ENCODE results near the gene CNDP1. TPM values are rescaled to one million over a fixed set of nuclear protein-coding genes. Genes with fewer than 3 reads are reported as not detected.

Gene CNDP1, protein sequence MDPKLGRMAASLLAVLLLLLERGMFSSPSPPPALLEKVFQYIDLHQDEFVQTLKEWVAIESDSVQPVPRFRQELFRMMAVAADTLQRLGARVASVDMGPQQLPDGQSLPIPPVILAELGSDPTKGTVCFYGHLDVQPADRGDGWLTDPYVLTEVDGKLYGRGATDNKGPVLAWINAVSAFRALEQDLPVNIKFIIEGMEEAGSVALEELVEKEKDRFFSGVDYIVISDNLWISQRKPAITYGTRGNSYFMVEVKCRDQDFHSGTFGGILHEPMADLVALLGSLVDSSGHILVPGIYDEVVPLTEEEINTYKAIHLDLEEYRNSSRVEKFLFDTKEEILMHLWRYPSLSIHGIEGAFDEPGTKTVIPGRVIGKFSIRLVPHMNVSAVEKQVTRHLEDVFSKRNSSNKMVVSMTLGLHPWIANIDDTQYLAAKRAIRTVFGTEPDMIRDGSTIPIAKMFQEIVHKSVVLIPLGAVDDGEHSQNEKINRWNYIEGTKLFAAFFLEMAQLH
- not detected for total RNA-seq (ENCODE audit: unreplicated experiment)
- long read RNA-seq = 0 reads

DNA sequence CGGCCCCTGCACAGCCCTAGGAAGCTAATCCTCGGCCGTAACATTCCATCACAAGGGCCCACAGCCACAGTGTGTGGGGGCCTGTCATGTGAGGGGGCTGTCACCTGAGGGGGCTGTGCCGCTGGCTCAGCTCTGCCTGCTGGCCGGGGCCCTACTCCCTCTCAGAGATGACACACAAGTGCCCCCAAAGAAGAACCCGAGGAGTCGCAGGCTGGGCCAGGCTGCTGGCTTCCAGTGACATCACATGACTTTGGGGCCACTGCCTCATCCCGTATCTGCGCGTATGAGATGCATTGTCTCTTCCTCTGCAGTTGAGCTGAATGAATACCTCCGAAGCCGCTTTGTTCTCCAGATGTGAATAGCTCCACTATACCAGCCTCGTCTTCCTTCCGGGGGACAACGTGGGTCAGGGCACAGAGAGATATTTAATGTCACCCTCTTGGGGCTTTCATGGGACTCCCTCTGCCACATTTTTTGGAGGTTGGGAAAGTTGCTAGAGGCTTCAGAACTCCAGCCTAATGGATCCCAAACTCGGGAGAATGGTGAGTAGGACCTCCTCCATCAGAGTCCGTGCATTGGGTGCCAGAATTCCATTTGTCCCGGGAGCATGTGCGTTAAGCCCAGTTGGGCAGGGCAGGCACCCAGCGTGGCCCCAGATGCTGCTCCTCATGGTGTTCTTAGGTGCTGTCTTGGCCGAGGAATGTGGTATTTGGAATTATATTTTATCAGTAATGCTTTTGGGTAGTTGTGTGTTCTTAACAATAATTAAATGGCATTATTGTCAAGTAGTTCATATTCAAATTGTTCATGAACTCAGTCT lies at the start of gene CNDP1:
Gene CNDP1, plus strand, starts transcription at position 351 of the 820 bp plus-strand sequence. Its CDS starts 168 bp downstream, at position 519.
- Mint-ChIP-seq H3K27me3 (ENCODE audit: unreplicated experiment) (peaks cover 2% of the 10 kb centered on the region), H3K4me3 (ENCODE audit: unreplicated experiment) (no peak within 1 kb of the TSS), H3K36me3 (ENCODE audit: low read depth, unreplicated experiment) (no peaks in the 10 kb centered on the region), H3K27ac (ENCODE audit: unreplicated experiment) (no peak within 1 kb of the TSS), H3K4me1 (ENCODE audit: unreplicated experiment) (no peaks in the 10 kb centered on the region), H3K9me3 (ENCODE audit: unreplicated experiment) (no peaks in the 10 kb centered on the region)
- TF ChIP-seq, protein P1, sequence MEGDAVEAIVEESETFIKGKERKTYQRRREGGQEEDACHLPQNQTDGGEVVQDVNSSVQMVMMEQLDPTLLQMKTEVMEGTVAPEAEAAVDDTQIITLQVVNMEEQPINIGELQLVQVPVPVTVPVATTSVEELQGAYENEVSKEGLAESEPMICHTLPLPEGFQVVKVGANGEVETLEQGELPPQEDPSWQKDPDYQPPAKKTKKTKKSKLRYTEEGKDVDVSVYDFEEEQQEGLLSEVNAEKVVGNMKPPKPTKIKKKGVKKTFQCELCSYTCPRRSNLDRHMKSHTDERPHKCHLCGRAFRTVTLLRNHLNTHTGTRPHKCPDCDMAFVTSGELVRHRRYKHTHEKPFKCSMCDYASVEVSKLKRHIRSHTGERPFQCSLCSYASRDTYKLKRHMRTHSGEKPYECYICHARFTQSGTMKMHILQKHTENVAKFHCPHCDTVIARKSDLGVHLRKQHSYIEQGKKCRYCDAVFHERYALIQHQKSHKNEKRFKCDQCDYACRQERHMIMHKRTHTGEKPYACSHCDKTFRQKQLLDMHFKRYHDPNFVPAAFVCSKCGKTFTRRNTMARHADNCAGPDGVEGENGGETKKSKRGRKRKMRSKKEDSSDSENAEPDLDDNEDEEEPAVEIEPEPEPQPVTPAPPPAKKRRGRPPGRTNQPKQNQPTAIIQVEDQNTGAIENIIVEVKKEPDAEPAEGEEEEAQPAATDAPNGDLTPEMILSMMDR (IDR thresholded peaks at IDR 0.05; ENCODE audit: unreplicated experiment) = no peak
- no peak for DNase-seq (ENCODE audit: low spot score)

DNA sequence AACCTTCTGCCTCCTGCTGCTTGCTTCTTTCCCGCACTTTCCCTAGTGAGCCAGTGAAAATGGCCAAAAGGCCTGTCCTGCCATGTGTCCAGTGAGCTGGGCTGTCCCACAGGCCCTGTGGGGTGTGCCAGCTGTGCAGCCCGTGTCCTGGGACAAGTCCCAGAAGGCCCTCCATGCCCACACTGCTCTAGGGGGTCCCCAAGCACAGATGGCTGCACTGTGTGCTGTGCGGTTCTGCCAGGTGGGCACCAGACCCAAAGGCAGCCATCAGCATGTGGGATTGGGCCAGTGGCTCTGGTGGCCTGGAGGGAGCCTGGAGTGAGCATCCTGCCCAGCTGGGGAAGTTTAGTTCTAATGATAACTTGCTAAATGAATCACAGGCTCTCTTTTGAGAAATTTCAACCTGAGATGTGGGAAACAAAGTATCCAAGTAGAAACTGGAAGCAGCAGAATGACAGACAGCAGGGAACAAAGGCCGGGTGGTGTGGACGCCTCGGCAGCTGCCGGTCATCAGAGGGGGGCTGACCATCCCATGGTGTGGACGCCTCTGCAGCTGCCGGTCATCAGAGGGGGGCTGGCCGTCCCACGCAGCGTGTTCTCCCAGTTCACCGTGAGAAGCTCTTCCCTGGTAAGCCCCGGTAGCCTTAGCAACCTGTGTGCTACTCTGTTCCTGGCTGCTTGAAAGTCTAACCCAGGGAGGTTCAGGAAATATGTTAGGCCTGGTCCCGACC lies 48.0 kb upstream of the CNDP1 start:
- TF ChIP-seq, protein P1 (IDR thresholded peaks at IDR 0.05; ENCODE audit: unreplicated experiment) = no peak
- peaks cover 3% of the 10 kb centered on the region for H3K4me1 Mint-ChIP-seq (ENCODE audit: unreplicated experiment)
- H3K36me3 Mint-ChIP-seq (ENCODE audit: low read depth, unreplicated experiment) = no peaks in the 10 kb centered on the region
- no peaks in the 10 kb centered on the region for H3K9me3 Mint-ChIP-seq (ENCODE audit: unreplicated experiment)
- no peak overlapping the region for H3K27ac Mint-ChIP-seq (ENCODE audit: unreplicated experiment)
- no peak for DNase-seq (ENCODE audit: low spot score)
- no peaks in the 10 kb centered on the region for H3K27me3 Mint-ChIP-seq (ENCODE audit: unreplicated experiment)
- no peak overlapping the region for H3K4me3 Mint-ChIP-seq (ENCODE audit: unreplicated experiment)

DNA sequence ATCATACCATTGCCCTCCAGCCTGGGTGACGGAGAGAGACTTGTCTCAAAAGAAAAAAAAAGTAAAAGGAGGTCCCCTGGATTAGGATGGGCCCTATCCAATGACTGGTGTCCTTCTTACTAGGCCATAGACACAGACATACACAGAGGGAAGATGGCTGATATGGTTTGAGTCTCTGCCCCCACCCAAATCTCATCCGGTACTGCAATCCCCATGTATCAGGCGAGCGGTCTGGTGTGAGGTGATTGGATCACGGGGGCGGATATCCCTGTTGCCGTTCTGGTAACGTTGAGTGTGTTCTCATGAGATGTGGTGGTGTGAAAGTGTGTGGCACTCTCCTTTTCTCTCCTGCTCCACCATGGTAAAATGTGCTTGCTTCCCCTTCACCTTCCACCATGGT lies 45.9 kb upstream of the CNDP1 start:
- H3K4me1 Mint-ChIP-seq (ENCODE audit: unreplicated experiment) = peaks cover 3% of the 10 kb centered on the region
- no peaks in the 10 kb centered on the region for H3K27me3 Mint-ChIP-seq (ENCODE audit: unreplicated experiment)
- no peaks in the 10 kb centered on the region for H3K36me3 Mint-ChIP-seq (ENCODE audit: low read depth, unreplicated experiment)
- H3K4me3 Mint-ChIP-seq (ENCODE audit: unreplicated experiment) = no peak overlapping the region
- no peak overlapping the region for H3K27ac Mint-ChIP-seq (ENCODE audit: unreplicated experiment)
- DNase-seq (ENCODE audit: low spot score) = no peak
- H3K9me3 Mint-ChIP-seq (ENCODE audit: unreplicated experiment) = no peaks in the 10 kb centered on the region
- TF ChIP-seq, protein P1 (IDR thresholded peaks at IDR 0.05; ENCODE audit: unreplicated experiment) = no peak

DNA sequence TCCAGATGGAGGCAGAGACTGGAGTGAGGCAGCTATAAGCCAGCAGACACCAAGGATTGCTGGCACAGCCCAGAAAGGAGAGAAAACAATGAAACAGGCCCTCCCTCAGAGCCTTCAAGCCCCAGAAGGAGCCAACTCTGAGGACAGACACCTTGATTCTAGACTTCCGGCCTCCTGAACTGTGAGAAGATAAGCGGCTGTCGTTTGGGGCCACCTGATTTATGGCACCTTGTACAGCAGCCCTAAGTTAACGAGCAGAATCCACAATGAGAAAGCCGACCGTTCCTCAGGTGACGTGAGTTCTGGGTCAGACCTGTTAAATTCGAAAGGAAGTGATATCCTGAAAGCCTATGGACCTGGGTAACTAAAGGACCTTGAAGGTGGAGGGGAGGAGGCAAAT lies 45.4 kb upstream of the CNDP1 start:
- DNase-seq (ENCODE audit: low spot score) = no peak
- peaks cover 3% of the 10 kb centered on the region for H3K4me1 Mint-ChIP-seq (ENCODE audit: unreplicated experiment)
- H3K27ac Mint-ChIP-seq (ENCODE audit: unreplicated experiment) = no peak overlapping the region
- TF ChIP-seq, protein P1 (IDR thresholded peaks at IDR 0.05; ENCODE audit: unreplicated experiment) = no peak
- no peaks in the 10 kb centered on the region for H3K36me3 Mint-ChIP-seq (ENCODE audit: low read depth, unreplicated experiment)
- no peaks in the 10 kb centered on the region for H3K9me3 Mint-ChIP-seq (ENCODE audit: unreplicated experiment)
- H3K4me3 Mint-ChIP-seq (ENCODE audit: unreplicated experiment) = no peak overlapping the region
- H3K27me3 Mint-ChIP-seq (ENCODE audit: unreplicated experiment) = no peaks in the 10 kb centered on the region

Measured in endothelial cell (in vitro differentiated cells).